Tongue (tissue), 2 donors: ENCODE results near the gene CETN3. TPM values are rescaled to one million over a fixed set of nuclear protein-coding genes. Genes with fewer than 3 reads are reported as not detected.

ENCODE experiments used
- DNase-seq: peaks from one replicate; pipeline ENCODE4 v3.0.0-alpha.2; 2015
- total RNA-seq: library from RNA; depleted of rRNA; stranded (reverse); fragments of >200 nt; gene quantifications from one replicate; pipeline ENCODE4 v1.2.3, GENCODE V29; 2014

Gene CETN3
- 32.2 TPM for total RNA-seq

GRCh38 chr5:90409318-90410177, at the start of gene CETN3:
Gene CETN3 (minus strand): TSS chr5:90409756. CDS start chr5:90409661, 95 bp downstream.
- peak; percentile 99 for DNase-seq

- DNase-seq: no peak
These were observed 37.4 kb upstream of the CETN3 start for GRCh38 chr5:90446961-90447360.

- DNase-seq: no peak
These were observed 31.1 kb upstream of the CETN3 start for GRCh38 chr5:90440644-90441043.

GRCh38 chr5:90438100-90438499, 28.5 kb upstream of the CETN3 start:
- no peak for DNase-seq

- no peak for DNase-seq
These were observed 28.1 kb upstream of the CETN3 start for GRCh38 chr5:90437663-90438062.

- DNase-seq: peak; percentile 48
These were observed 24.7 kb upstream of the CETN3 start for GRCh38 chr5:90434116-90434714.

GRCh38 chr5:90424245-90424644, 14.7 kb upstream of the CETN3 start:
- no peak for DNase-seq

GRCh38 chr5:90421136-90421535, 11.6 kb upstream of the CETN3 start:
- DNase-seq: no peak

GRCh38 chr5:90418214-90418613, 8.7 kb upstream of the CETN3 start:
- no peak for DNase-seq

GRCh38 chr5:90410178-90410762, 714 bp upstream of the CETN3 start:
- no peak for DNase-seq

- peak; percentile 29 for DNase-seq
These were observed 812 bp downstream of the CETN3 start for GRCh38 chr5:90408571-90409317.

GRCh38 chr5:90406466-90406865, 3.1 kb downstream of the CETN3 start:
- DNase-seq: no peak

- no peak for DNase-seq
These were observed 6.9 kb downstream of the CETN3 start for GRCh38 chr5:90402521-90403255.

- DNase-seq: no peak
These were observed 10.3 kb downstream of the CETN3 start for GRCh38 chr5:90399251-90399650.

GRCh38 chr5:90398726-90399125, 10.8 kb downstream of the CETN3 start:
- DNase-seq: no peak

- no peak for DNase-seq
These were observed 14.6 kb downstream of the CETN3 start for GRCh38 chr5:90395005-90395404.

- DNase-seq: no peak
These were observed 18.6 kb downstream of the CETN3 start for GRCh38 chr5:90390928-90391327.

- DNase-seq: no peak
These were observed 19.2 kb downstream of the CETN3 start for GRCh38 chr5:90390326-90390725.

- no peak for DNase-seq
These were observed 22.0 kb downstream of the CETN3 start for GRCh38 chr5:90387508-90387907.

GRCh38 chr5:90386099-90386710, 23.4 kb downstream of the CETN3 start:
- peak; percentile 50 for DNase-seq

- no peak for DNase-seq
These were observed 25.2 kb downstream of the CETN3 start for GRCh38 chr5:90384389-90384788.

- no peak for DNase-seq
These were observed 25.7 kb downstream of the CETN3 start for GRCh38 chr5:90383903-90384302.
